Adrenal gland (tissue), 5 donors: ENCODE results near the gene KIR3DL3.

Experiments
- CTCF ChIP-seq, 6 experiments: fragments of 450-650 bp in 4 of 6; fragments of 200-600 bp in 2 of 6; sonication (generic) in 1 of 6; IDR thresholded peaks; 1 replicate in 5 of 6; 2 replicates in 1 of 6; pipeline versions ENCODE4 v1.5.1 to v1.8.0; 2016 to 2021; ENCODE audit warnings: antibody characterized with exemption in 6 of 6, mild to moderate bottlenecking in 2 of 6, moderate library complexity in 1 of 6
- POLR2A ChIP-seq, 2 donors: fragments of 450-650 bp; IDR thresholded peaks; one replicate each; pipeline ENCODE4 v1.6.1; 2017; ENCODE audit warnings: antibody characterized with exemption in 2 of 2, mild to moderate bottlenecking in 2 of 2, moderate library complexity in 1 of 2
- donor health status: DM: no; HTN: no; CAD: no.

- TF ChIP-seq CTCF (IDR thresholded peaks at IDR 0.05) (no peak), POLR2A (IDR thresholded peaks at IDR 0.05) (no peak)
Measured at GRCh38 chr19:54708781-54709180, 15.5 kb upstream of the KIR3DL3 start.
